TTC549 (cell line): ENCODE results near the gene MYO1E.
A peak's percentile ranks its signal among the peaks of the same experiment; 100 is the strongest.
"Not testable (repeated sequence)": the region's sequence is repeated elsewhere in the genome, so short reads cannot be mapped to it uniquely, and the experiment has no call there.

Source experiments
- FAIRE-seq: peaks from 2 replicates; lab custom pipeline; 2012; peaks lifted over from hg19 to GRCh38; lab: Jason Lieb, UNC

MYO1E gene

DNA sequence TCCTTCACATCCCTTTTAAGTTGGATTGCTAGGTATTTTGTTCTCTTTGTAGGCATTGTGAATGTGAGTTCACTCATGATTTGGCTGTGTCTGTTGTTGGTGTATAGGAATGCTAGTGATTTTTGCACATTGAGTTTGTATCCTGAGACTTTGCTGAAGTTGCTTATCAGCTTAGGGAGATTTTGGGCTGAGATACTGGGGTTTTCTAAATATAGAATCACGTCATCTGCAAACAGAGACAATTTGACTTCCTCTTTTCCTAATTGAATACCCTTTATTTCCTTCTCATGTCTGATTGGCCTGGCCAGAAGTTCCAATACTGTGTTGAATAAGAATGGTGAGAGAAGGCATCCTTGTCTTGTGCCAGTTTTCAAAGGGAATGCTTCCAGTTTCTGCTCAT is 245.4 kb downstream of the MYO1E start:
- FAIRE-seq: not testable (repeated sequence)

DNA sequence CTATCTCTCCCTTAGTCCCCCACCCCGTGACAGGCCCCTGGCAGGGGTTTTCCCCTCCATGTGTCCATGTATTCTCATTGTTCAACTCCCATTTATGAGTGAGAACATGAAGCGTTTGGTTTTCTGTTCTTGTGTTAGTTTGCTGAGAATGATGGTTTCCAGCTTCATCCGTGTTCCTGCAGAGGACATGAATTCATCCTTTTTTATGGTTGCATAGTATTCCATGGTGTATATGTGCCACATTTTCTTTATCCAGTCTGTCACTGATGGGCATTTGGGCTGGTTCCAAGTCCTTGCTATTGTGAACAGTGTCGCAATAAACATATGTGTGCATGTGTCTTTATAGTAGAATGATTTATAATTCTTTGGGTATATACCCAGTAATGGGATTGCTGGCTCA is 247.0 kb downstream of the MYO1E start:
- not testable (repeated sequence) for FAIRE-seq

DNA sequence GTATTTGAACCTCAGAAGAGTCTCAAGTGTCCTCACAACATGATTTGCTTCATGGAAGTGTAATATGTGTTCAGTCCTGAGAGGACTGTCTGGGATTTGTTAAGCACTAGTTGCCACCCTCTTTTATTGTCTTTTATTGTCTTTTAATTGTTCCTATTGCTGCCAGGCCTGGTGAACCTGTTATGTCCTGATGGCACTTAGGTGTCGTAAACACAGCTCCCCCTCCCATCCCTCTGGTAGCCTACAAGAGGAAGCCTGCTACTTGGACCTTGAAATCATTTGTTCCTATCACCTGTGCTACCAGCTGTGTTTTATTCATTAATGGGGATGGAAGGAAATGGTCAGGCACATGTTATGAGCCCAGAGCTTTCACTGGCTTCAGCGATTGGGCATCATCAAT is 248.4 kb downstream of the MYO1E start:
- no peak for FAIRE-seq

DNA sequence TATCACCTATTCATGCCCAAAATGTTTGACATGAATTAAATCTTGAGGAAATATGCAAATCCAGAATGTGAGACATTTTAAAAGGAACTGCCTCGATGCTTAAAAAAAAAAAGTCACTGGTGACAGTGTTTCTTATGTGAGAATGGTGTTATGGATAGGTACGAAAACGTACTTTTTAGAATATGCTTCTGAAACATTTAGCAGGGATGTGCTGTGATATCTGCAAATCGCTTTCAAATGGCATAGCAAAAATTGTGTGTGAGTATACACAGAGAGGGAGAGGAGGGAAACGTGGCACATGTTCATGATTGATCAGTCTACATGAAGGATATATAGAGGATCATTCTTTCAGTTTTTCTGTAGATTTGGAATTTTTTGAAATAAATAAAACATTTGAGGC is 251.7 kb downstream of the MYO1E start:
- no peak for FAIRE-seq

DNA sequence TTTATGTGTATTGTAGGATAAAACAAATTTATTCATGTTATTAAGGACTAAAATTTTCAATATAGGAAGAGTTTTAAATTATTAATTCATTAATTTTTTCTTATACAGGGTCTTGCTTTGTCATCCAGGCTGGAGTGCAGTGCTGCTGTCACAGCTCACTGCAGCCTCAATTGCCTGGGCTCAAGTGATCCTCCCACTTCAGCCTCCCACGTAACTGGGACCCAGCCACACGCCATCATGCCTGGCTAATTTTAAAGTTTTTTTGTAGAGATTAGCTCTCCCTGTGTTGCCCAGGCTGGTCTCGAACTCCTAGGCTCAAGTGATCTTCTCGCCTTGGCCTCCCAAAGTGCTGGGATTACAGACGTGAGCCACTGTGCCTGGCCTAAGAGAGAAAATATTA is 253.0 kb downstream of the MYO1E start:
- no peak for FAIRE-seq

DNA sequence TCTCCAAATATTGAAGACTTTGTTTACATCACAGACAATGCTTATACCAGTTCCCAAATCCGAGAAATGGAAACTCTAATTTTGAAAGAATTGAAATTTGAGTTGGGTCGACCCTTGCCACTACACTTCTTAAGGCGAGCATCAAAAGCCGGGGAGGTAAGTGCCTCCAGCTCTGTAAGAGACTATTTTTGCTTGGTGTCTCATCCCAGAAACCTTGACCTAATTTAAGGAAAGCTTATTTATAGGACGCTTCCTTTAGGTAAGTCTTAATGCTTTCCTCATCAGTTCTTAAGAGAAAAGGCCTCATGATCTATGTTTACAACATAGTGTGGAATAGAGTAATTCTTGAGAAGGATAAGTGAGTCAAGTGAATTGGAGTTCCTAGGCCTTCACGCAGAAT is 255.9 kb downstream of the MYO1E start:
- FAIRE-seq: no peak

DNA sequence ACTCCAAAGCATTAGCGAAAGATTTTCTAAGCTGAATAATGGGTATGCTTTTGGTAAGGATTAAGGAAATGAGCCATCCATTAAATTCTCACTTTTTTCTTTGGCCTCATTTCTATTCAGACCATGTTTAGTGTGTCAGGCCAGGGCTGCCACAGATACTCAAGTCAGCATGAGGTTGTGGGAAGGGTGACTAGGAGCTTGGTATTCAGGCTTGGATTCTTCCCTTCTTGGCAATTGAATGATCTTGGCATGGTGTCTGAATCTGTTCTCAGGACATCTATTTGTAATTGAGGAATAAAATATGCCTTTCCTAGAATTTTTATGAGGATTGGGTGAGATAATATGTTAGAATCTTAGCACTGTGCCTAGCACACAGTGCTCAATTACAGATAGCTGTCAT is 256.5 kb downstream of the MYO1E start:
- FAIRE-seq: no peak

DNA sequence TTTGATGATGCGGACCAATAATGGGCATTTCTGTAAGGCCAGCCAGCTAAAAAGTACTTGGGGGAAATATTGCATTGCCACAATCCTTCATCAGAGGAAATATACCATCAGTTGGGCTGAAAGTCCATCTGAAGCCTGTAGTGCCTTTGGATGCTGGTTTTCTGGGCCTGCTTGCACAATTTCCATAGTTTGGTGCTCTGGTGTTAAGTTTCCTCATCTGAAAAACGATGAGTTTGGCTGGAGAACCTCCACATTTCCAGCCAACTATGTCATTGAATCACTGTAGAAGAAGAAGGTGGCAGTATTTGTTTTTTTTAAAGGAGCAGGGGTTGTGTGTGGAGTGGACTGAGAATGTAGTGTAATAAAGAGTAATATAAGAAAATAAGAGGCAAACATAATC is 257.6 kb downstream of the MYO1E start:
- no peak for FAIRE-seq

DNA sequence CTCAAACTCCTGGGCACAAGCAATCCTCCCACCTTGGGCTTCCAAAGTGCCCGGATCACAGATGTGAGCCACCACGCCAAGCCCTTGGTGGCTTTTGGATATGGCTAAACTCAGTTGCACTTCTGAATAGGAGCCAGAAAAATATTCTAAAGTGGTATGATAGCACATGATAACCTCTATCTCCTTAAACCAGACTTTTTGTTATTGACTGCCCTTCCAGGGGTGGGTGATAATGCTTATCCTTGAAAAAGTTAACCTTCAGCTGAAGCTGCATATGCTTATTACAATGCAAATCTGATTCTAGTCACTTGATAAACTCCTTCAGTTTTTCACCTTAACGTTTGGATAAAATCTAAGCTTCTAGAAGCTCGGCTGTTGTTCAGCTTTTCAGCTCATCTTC is 261.4 kb downstream of the MYO1E start:
- FAIRE-seq: no peak

DNA sequence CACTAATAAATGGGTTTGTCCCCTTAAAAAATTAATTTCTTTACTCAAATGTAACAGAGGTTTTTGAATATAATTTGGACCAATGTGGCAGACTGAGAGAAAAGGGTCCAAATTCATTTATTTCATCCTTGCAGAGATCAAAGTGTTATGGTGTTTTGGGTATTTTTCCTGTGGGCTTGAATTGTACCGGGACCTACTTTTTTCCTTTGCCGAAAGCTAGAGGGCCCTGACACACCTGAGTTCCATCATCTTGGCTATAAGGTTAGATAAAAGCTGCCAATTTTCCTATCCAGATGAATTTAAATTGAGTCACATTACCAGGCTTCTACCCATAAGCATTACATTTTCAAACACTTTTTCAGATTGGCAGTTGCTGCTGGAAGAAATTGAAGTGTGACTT is 266.8 kb downstream of the MYO1E start:
- FAIRE-seq: no peak

DNA sequence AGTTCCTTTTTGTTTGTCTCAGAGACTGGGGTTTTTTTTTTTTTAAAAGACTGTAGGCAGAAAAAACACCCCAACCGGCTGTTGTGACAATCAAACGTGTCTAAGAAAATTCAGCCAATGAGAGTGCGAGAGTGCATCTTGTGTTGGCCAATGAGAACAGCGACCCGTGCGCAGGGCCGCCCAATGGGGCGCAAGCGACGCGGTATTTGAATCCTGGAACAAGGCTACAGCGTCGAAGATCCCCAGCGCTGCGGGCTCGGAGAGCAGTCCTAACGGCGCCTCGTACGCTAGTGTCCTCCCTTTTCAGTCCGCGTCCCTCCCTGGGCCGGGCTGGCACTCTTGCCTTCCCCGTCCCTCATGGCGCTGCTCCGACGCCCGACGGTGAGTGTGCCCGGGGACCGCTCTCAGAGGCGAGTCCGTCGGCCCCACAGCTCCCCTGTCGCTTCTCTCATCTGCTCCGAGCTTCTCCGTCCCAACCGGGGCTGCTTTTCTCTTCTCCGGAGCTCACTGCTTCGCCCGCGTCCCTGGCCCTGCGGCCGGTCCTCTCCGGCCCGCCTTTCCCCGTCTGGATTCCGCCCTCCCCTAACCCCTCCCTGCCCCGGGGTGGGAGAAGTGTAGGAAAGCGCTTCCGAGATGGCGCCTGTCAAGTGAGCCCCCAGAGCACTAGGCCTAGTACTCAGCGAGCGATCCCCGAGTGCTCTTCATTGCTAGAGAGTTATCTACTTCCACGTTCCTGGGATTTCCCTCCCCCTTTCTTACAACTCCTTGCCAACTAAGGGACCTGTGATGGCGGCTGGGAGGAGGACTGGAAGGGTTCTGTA is 267.5 kb downstream of the MYO1E start, which contains the start of gene CCNB2:
TSS of gene CCNB2 (plus strand) at position 235 of the 821 bp plus-strand sequence. CDS start at position 358, 123 bp downstream.
- FAIRE-seq: peak; percentile 78

DNA sequence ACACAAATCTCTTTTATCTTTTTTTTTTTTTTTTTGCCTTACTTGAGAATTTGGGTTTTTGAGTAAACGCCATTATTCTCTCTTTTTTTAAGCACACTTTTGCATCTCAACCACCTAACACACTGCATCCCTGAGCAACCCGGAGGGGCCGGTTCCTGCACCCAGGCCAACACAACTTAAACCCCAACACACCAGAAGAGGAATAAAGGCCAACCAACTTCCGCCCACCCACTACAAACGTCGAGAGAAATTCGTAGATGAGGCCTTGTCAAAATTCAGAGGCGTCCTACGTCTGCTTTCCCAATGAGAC is 268.1 kb downstream of the MYO1E start:
- FAIRE-seq: no peak

DNA sequence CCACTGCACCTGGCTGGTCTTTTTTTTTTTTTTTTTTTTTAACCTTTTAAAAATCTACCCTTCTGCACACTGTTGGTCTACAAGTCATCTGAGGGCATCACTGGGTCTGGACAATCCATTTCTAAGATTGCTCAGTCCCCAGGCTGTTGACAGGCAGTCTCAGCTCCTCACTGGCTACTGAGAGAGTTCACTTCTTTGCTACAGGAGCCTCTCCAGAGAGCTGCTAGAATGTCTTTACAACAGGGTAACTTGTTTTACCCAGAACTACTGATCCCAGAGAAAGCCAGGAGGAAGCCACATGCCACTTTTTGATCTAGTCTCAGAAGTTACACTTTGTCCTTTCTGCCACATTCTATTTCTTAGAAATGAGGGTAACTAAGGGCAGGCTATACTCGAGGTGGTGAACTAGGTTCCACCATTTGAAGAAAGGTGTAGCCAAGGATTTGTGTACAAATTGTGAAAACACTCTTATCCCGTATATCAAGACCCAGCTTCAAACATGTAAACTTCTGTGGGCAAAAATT is 273.4 kb downstream of the MYO1E start:
- FAIRE-seq: no peak

DNA sequence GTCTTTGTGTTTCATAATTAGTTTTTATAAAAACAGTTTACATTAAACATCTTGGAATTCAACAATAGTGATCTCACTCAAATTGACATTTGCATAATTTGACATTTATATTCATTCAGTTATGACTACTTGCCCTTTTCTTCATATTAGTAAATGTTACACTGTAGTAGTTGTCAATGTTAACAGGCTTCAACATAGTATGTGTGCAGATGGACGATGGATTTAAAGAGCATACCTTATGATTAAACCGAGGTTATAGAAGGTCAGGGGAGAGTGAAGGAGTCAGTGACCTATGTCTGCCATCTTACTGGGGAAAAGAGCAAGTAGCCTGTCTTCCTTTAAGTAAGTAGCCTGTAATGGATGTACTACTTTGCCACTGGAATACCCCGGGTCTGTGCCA is 276.2 kb downstream of the MYO1E start:
- no peak for FAIRE-seq

DNA sequence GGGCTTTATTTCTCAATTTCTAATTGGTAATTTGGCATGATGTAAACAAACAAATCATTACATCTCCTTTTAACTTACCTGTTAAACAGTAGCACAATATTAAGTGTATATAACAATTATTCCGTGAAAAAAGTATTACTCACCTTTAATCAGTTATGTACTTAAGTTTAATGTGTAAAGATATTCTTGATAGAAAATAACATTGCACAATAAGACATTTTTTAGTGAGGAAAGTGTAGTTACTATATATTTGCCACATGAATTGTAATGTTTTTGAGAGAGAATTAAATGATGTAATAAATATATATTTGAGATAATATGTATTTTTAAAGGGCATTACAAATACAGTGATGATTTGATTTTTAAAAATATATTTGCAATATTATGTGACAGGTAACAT is 278.6 kb downstream of the MYO1E start:
- no peak for FAIRE-seq

DNA sequence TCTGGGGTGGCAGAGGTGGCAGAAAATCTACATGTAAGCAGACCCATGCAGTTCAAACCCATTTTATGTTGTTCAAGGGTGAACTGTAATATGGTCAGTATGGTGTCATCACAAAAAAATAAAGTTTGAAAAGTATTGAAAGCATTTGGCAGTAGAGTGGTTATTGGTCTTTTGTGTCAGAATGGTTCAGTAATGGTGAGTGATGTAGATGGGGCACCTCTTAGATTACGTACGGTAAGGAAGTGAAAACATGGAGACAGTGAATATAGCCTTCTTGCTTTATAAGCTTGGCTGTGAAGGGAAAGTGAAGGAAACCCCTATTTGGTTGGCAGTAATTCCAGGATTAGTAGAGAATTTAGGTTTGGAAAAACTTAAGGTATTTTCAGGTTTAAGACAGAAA is 284.9 kb downstream of the MYO1E start:
- FAIRE-seq: no peak
